Breast epithelium (tissue), 3 donors: ENCODE results near the gene HDAC4.

ENCODE experiments used
- CTCF ChIP-seq, 3 donors: fragments of 450-650 bp; IDR thresholded peaks; one replicate each; pipeline ENCODE4 v1.5.1; 2016 to 2017; ENCODE audit warnings: antibody characterized with exemption in 3 of 3, mild to moderate bottlenecking in 3 of 3, moderate library complexity in 3 of 3
- POLR2A ChIP-seq: fragments of 450-650 bp; IDR thresholded peaks from one replicate; pipeline ENCODE4 v1.6.1; 2016; ENCODE audit warnings: antibody characterized with exemption, mild to moderate bottlenecking, moderate library complexity

GRCh38 chr2:239196474-239197021 lies 204.3 kb downstream of the HDAC4 start:
- TF ChIP-seq CTCF (IDR thresholded peaks at IDR 0.05) (no peak), POLR2A (no peak)
